Measurements from ENCODE around the gene MKS1.

MKS1 gene

GRCh38 chr17:58242171-58242784, 23.2 kb upstream of the MKS1 start:
- no peak for TF ChIP-seq YY1 (IDR thresholded peaks at IDR 0.05; ENCODE audit: low read depth)
- TF ChIP-seq EGR1 (IDR thresholded peaks at IDR 0.05) = no peak
- TF ChIP-seq CEBPB (IDR thresholded peaks at IDR 0.05) = no peak
- no peak for TF ChIP-seq MAX (IDR thresholded peaks at IDR 0.05)
- no peak for TF ChIP-seq REST (IDR thresholded peaks at IDR 0.05; ENCODE audit: low read depth)
- TF ChIP-seq FOXM1 (IDR thresholded peaks at IDR 0.05; ENCODE audit: borderline replicate concordance, low read depth) = no peak
- TF ChIP-seq ZBTB7A (IDR thresholded peaks at IDR 0.05; ENCODE audit: low read depth) = no peak
- TF ChIP-seq RAD21 (IDR thresholded peaks at IDR 0.05; ENCODE audit: low read depth) = no peak
- no peak for TF ChIP-seq TAF1 (IDR thresholded peaks at IDR 0.05; ENCODE audit: low read depth)
- no peak for TF ChIP-seq TEAD4 (IDR thresholded peaks at IDR 0.05)
- no peak for TF ChIP-seq NFIC (IDR thresholded peaks at IDR 0.05)
- no peak for TF ChIP-seq CREB1 (IDR thresholded peaks at IDR 0.05; ENCODE audit: low read depth)
- TF ChIP-seq USF1 (IDR thresholded peaks at IDR 0.05) = no peak
- TF ChIP-seq TCF12 (IDR thresholded peaks at IDR 0.05; ENCODE audit: low read depth) = no peak
- TF ChIP-seq EP300 (IDR thresholded peaks at IDR 0.05; ENCODE audit: borderline replicate concordance) = no peak

- TF ChIP-seq TEAD4 (IDR thresholded peaks at IDR 0.05) (no peak), EGR1 (IDR thresholded peaks at IDR 0.05) (no peak), REST (IDR thresholded peaks at IDR 0.05; ENCODE audit: low read depth) (no peak), MAX (IDR thresholded peaks at IDR 0.05) (no peak), TAF1 (IDR thresholded peaks at IDR 0.05; ENCODE audit: low read depth) (no peak), ZBTB7A (IDR thresholded peaks at IDR 0.05; ENCODE audit: low read depth) (no peak), CEBPB (IDR thresholded peaks at IDR 0.05) (no peak), EP300 (IDR thresholded peaks at IDR 0.05; ENCODE audit: borderline replicate concordance) (no peak)
Observed at GRCh38 chr17:58239987-58240386, 20.9 kb upstream of the MKS1 start.

- no peak for TF ChIP-seq CEBPB (IDR thresholded peaks at IDR 0.05)
- TF ChIP-seq TCF12 (IDR thresholded peaks at IDR 0.05; ENCODE audit: low read depth) = no peak
- no peak for TF ChIP-seq EGR1 (IDR thresholded peaks at IDR 0.05)
- no peak for TF ChIP-seq USF1 (IDR thresholded peaks at IDR 0.05)
- no peak for TF ChIP-seq ZBTB7A (IDR thresholded peaks at IDR 0.05; ENCODE audit: low read depth)
- no peak for TF ChIP-seq TEAD4 (IDR thresholded peaks at IDR 0.05)
- TF ChIP-seq FOXM1 (IDR thresholded peaks at IDR 0.05; ENCODE audit: borderline replicate concordance, low read depth) = no peak
- no peak for TF ChIP-seq TAF1 (IDR thresholded peaks at IDR 0.05; ENCODE audit: low read depth)
- no peak for TF ChIP-seq NFIC (IDR thresholded peaks at IDR 0.05)
- no peak for TF ChIP-seq CREB1 (IDR thresholded peaks at IDR 0.05; ENCODE audit: low read depth)
- no peak for TF ChIP-seq RAD21 (IDR thresholded peaks at IDR 0.05; ENCODE audit: low read depth)
- no peak for TF ChIP-seq REST (IDR thresholded peaks at IDR 0.05; ENCODE audit: low read depth)
- no peak for TF ChIP-seq MAX (IDR thresholded peaks at IDR 0.05)
- TF ChIP-seq EP300 (IDR thresholded peaks at IDR 0.05; ENCODE audit: borderline replicate concordance) = no peak
- TF ChIP-seq YY1 (IDR thresholded peaks at IDR 0.05; ENCODE audit: low read depth) = no peak
Observed at GRCh38 chr17:58238147-58238634, 19.1 kb upstream of the MKS1 start, which contains the start of gene LPO. Gene LPO, plus strand, starts transcription at chr17:58238584. Its CDS starts 4,396 bp downstream, at chr17:58242980.

GRCh38 chr17:58236394-58236793, 17.3 kb upstream of the MKS1 start:
- TF ChIP-seq USF1 (IDR thresholded peaks at IDR 0.05) = no peak
- TF ChIP-seq NFIC (IDR thresholded peaks at IDR 0.05) = no peak
- no peak for TF ChIP-seq EGR1 (IDR thresholded peaks at IDR 0.05)
- no peak for TF ChIP-seq YY1 (IDR thresholded peaks at IDR 0.05; ENCODE audit: low read depth)
- TF ChIP-seq EP300 (IDR thresholded peaks at IDR 0.05; ENCODE audit: borderline replicate concordance) = no peak
- no peak for TF ChIP-seq REST (IDR thresholded peaks at IDR 0.05; ENCODE audit: low read depth)
- TF ChIP-seq ZBTB7A (IDR thresholded peaks at IDR 0.05; ENCODE audit: low read depth) = no peak
- no peak for TF ChIP-seq TCF12 (IDR thresholded peaks at IDR 0.05; ENCODE audit: low read depth)
- no peak for TF ChIP-seq CREB1 (IDR thresholded peaks at IDR 0.05; ENCODE audit: low read depth)
- TF ChIP-seq TAF1 (IDR thresholded peaks at IDR 0.05; ENCODE audit: low read depth) = no peak
- no peak for TF ChIP-seq CEBPB (IDR thresholded peaks at IDR 0.05)
- no peak for TF ChIP-seq FOXM1 (IDR thresholded peaks at IDR 0.05; ENCODE audit: borderline replicate concordance, low read depth)

Data from Ishikawa (cell line).